Breast epithelium (tissue), 3 donors: Measurements from ENCODE around the gene YES1.

Source experiments
- POLR2A ChIP-seq: fragments of 450-650 bp; IDR thresholded peaks from one replicate; pipeline ENCODE4 v1.6.1; 2016; ENCODE audit warnings: antibody characterized with exemption, mild to moderate bottlenecking, moderate library complexity
- TF ChIP-seq, protein P1 (sequence below), 3 donors: fragments of 450-650 bp; IDR thresholded peaks; one replicate each; pipeline ENCODE4 v1.5.1; 2016 to 2017; ENCODE audit warnings: antibody characterized with exemption in 3 of 3, mild to moderate bottlenecking in 3 of 3, moderate library complexity in 3 of 3

DNA sequence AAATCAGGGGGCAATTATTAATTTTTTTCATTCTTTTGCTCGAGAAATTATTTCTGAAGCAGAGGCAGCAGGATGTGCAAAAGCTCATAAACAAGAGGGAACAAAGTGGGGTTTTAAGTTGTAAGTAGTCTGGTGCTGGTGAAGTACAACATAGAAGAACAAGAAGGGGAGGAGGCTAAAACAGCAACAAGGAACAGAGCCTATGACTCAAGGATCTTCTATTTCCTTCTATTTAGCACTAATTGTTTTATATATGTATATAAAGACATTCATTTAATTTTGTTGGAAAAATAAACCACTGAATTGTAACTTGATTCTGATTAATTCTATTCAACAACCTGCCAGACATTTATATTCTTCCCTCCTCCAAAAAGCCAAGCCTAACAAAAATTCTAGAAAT lies 35.0 kb downstream of the YES1 start:
- TF ChIP-seq, protein P1, sequence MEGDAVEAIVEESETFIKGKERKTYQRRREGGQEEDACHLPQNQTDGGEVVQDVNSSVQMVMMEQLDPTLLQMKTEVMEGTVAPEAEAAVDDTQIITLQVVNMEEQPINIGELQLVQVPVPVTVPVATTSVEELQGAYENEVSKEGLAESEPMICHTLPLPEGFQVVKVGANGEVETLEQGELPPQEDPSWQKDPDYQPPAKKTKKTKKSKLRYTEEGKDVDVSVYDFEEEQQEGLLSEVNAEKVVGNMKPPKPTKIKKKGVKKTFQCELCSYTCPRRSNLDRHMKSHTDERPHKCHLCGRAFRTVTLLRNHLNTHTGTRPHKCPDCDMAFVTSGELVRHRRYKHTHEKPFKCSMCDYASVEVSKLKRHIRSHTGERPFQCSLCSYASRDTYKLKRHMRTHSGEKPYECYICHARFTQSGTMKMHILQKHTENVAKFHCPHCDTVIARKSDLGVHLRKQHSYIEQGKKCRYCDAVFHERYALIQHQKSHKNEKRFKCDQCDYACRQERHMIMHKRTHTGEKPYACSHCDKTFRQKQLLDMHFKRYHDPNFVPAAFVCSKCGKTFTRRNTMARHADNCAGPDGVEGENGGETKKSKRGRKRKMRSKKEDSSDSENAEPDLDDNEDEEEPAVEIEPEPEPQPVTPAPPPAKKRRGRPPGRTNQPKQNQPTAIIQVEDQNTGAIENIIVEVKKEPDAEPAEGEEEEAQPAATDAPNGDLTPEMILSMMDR (IDR thresholded peaks at IDR 0.05), result no peak
- TF ChIP-seq POLR2A, result no peak
